Pancreas (tissue), 10 donors: Measurements from ENCODE around the gene BRI3BP. TPM values are rescaled to one million over a fixed set of nuclear protein-coding genes. Genes with fewer than 3 reads are reported as not detected.

Experiments
- ATAC-seq, 4 donors: fragments of 200-7000 bp; cut with Tn5 transposase; one replicate each; pipeline versions ENCODE4 v1.8.0 to v1.9.1; 2020; ENCODE audit warnings: mild to moderate bottlenecking in 4 of 4, moderate library complexity in 4 of 4
- DNase-seq, 6 donors: peaks; one replicate each; pipeline ENCODE4 v3.0.0-alpha.2; 2020
- FAIRE-seq: peaks from 2 replicates; lab custom pipeline; 2012; peaks lifted over from hg19 to GRCh38; lab: Jason Lieb, UNC
- H3K27ac ChIP-seq, 4 donors: fragments of 200-600 bp; sonication (generic); 1 replicate in 3 of 4; 2 replicates in 1 of 4; pipeline versions ENCODE4 v1.5.0 to v1.8.0; 2020
- H3K27me3 ChIP-seq, 4 donors: fragments of 200-600 bp; one replicate each; pipeline ENCODE4 v1.8.0; 2021
- H3K36me3 ChIP-seq, 3 donors: fragments of 200-600 bp; sonication (generic) in 1 of 3; one replicate each; pipeline versions ENCODE4 v1.5.0 to v1.8.0; 2020 to 2021
- H3K4me1 ChIP-seq, 3 donors: fragments of 200-600 bp; one replicate each; pipeline ENCODE4 v1.8.0; 2021
- H3K4me3 ChIP-seq, 4 donors: fragments of 200-600 bp; sonication (generic) in 2 of 4; one replicate each; pipeline versions ENCODE4 v1.5.0 to v1.8.0; 2020 to 2021
- H3K9me3 ChIP-seq, 4 donors: fragments of 200-600 bp; one replicate each; pipeline ENCODE4 v1.8.0; 2021
- WGBS, 2 donors: extraction: QIAGEN DNeasy Blood & Tissue Kit; methylation state at CpG; one replicate each; pipeline ENCODE4 v1.1.7; 2013; 5-methylcytosine and 5-hydroxymethylcytosine counted together
- intact Hi-C, 3 donors: fragments of 100-400 bp; cut with DNase I; formaldehyde crosslinking; loops; one replicate each; pipeline versions ENCODE4 v1.11.1 to v1.14.2; 2022
- polyA plus RNA-seq, 2 donors: library from polyadenylated mRNA; stranded (reverse); fragments of 200-250 nt; gene quantifications; one replicate each; pipeline ENCODE4 v1.2.3, GENCODE V29; 2013
- total RNA-seq, 6 donors: library from RNA; stranded (reverse); fragmentation: NEBNext Ultra II Directional in 4 of 6; extraction: Animal tissue kit (Norgen Biotek cat#: 25700) in 4 of 6; gene quantifications; one replicate each; pipeline versions ENCODE4 v1.2.1 to v1.2.4, GENCODE V29; 2021 to 2023
- TF ChIP-seq, protein P1 (sequence below), 4 donors: fragments of 200-600 bp; sonication (generic) in 3 of 4; IDR thresholded peaks; one replicate each; pipeline versions ENCODE4 v1.5.0 to v1.8.0; 2021; ENCODE audit warnings: antibody characterized with exemption in 4 of 4
- donor health status: healthy with polysubstance abuse.
- donor health status: DM: no; HTN: no; CAD: no; lungs with moderate emphysema.
- donor health status: DM: no; HTN: no; CAD: no.
- donor health status: control.
- donor health status: control.
- donor health status: Bipolar disorder and iron deficiency.
- donor health status: DM: yes; HTN: yes; CAD: no.
- donor health status: DM: no; HTN: no; CAD: no.
- donor health status: DM: no; HTN: no; CAD: no.
- donor health status: DM: yes; HTN: yes; CAD: no.

BRI3BP gene
- total and polyA plus RNA-seq, 8 donors: 1.5 to 10.6 (median 5.0) TPM

DNA sequence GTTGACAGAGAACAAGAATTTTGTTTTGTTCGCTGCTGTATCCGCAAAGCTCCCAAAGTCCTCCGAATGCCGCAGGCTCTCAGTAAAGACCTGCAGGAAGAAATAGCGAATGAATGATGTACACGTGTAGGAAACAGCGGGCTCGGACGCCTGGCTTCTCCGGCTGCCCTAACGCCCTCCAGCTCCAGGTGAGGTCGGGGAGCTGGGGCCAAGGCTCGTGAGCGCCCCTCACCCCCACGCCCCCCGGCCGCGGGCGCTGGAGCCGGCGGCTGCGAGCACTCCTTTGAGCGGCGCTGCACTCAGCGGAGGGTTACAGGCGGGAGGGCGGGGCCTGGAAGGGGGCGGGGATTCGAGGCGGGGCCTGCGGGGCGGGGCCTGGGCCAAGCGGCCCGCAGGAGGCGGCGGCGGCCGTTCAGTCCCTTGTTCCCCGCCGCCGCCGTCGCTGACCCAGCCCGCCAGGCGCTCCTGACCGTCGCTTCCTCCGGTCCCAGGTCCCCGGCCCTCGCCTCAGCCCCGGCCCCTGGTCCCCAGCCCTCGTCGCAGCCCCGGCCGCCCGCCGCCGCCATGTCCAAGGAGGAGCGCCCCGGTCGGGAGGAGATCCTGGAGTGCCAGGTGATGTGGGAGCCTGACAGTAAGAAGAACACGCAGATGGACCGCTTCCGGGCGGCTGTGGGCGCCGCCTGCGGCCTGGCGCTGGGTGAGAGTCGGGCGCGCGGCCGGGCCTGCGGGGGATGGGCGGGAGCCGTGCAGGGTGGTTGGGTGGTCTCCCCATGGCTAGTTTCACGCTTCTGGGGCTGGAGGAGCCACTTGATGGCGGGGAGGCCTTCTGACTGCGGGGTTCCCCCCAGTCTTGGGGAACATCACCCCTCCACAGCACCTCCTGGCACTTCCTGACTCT is 71.8 kb downstream of the BRI3BP start, which contains the start of gene AACS:
AACS (plus strand) TSS at position 415 of the 898 bp plus-strand sequence; CDS start at position 565, 150 bp downstream.
- Histone ChIP-seq H3K27ac (peak within 1 kb of the TSS in 3 of 4 donors; percentile 6 to 62 (median 55)), H3K4me1 (peaks cover 0 to 8% (median 7%) of the 10 kb centered on the region in 3 donors), H3K36me3 (no peaks in the 10 kb centered on the region), H3K9me3 (no peaks in the 10 kb centered on the region), H3K27me3 (no peaks in the 10 kb centered on the region), H3K4me3 (peak within 1 kb of the TSS; percentile 76 to 95 (median 91))
- peak; percentile 68 to 95 (median 82) for DNase-seq
- no peak for FAIRE-seq
- ATAC-seq: peak; percentile 97 to 99 (median 98)
- WGBS, 2 donors: 1% methylated on average over 29 to 80 of the region's 80 CpGs
- intact Hi-C loops: no loop called here
- TF ChIP-seq, protein P1, sequence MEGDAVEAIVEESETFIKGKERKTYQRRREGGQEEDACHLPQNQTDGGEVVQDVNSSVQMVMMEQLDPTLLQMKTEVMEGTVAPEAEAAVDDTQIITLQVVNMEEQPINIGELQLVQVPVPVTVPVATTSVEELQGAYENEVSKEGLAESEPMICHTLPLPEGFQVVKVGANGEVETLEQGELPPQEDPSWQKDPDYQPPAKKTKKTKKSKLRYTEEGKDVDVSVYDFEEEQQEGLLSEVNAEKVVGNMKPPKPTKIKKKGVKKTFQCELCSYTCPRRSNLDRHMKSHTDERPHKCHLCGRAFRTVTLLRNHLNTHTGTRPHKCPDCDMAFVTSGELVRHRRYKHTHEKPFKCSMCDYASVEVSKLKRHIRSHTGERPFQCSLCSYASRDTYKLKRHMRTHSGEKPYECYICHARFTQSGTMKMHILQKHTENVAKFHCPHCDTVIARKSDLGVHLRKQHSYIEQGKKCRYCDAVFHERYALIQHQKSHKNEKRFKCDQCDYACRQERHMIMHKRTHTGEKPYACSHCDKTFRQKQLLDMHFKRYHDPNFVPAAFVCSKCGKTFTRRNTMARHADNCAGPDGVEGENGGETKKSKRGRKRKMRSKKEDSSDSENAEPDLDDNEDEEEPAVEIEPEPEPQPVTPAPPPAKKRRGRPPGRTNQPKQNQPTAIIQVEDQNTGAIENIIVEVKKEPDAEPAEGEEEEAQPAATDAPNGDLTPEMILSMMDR (IDR thresholded peaks at IDR 0.05): no peak

DNA sequence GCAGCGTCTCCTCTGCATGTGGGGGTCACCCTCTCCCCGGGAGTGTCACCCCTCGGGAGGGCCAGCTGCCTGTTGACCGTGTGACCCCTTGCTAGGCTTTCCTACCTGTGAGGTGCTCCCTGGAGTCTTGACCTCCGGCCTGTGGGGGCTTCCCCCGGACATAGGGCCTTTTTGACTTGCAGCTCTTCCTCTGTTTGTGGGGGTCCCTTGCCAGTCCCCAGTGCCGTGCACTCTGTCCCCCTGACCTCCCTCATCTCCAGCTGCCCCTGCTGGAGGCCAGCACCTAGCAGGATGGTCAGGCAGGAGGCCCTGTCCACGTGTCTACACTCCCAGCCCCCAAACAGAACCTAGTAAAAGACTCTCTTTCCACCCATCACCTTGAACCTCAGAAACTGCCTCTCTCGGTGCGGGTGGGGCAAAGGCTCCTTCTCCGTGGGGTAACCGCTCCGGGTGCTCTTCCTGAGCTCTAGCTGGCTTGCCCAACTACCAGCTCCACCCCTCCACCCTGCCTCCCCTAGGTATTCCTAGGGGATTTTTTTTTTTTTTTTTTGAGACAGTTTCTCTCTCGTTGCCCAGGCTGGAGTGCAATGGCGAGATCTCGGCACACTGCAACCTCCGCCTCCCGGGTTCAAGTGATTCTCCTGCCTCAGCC is 72.6 kb downstream of the BRI3BP start:
- DNase-seq: peak in 1 of 6 donors; percentile 65
- H3K4me3 ChIP-seq: peak overlapping the region; percentile 76 to 95 (median 91)
- no peaks in the 10 kb centered on the region for H3K9me3 ChIP-seq
- peaks cover 0 to 8% (median 7%) of the 10 kb centered on the region in 3 donors for H3K4me1 ChIP-seq
- no peak for FAIRE-seq
- no peaks in the 10 kb centered on the region for H3K36me3 ChIP-seq
- peak; percentile 1 to 10 (median 6) for ATAC-seq
- intact Hi-C loops: no loop called here
- H3K27ac ChIP-seq: peak overlapping the region in 2 of 4 donors; percentile 6 to 55
- no peaks in the 10 kb centered on the region for H3K27me3 ChIP-seq
- TF ChIP-seq, protein P1 (IDR thresholded peaks at IDR 0.05): no peak
- 38 to 40% methylated on average over 17 to 18 of the region's 18 CpGs for WGBS, 2 donors

DNA sequence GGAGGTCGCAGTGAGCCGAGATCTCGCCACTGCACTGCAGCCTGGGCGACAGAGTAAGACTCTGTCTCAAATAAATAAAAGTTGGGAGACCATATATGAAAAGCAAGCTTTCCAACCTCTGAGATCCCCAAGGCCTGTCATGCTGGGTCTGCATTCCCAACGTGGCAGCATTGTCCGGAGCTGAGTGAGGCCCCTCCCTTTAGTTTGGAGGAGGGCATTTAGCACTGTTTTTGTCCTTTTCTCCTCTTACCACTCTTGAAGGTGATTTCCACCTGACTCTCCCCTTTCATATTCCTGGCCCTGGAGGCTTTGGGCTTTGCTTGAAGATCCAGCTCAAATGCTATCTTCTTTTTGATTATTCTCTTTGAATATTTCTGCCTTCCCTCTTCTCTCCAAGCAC is 74.9 kb downstream of the BRI3BP start:
- H3K27ac ChIP-seq: no peak overlapping the region
- WGBS, 2 donors: 83 to 86% methylated on average over 6 of the region's 6 CpGs
- FAIRE-seq (no peak), ATAC-seq (no peak), DNase-seq (no peak)
- no peaks in the 10 kb centered on the region for H3K27me3 ChIP-seq
- intact Hi-C loops: no loop called here
- TF ChIP-seq, protein P1 (IDR thresholded peaks at IDR 0.05): no peak
- H3K36me3 ChIP-seq: no peaks in the 10 kb centered on the region
- H3K4me3 ChIP-seq: no peak overlapping the region
- peaks cover 0 to 8% (median 7%) of the 10 kb centered on the region in 3 donors for H3K4me1 ChIP-seq
- H3K9me3 ChIP-seq: no peaks in the 10 kb centered on the region

DNA sequence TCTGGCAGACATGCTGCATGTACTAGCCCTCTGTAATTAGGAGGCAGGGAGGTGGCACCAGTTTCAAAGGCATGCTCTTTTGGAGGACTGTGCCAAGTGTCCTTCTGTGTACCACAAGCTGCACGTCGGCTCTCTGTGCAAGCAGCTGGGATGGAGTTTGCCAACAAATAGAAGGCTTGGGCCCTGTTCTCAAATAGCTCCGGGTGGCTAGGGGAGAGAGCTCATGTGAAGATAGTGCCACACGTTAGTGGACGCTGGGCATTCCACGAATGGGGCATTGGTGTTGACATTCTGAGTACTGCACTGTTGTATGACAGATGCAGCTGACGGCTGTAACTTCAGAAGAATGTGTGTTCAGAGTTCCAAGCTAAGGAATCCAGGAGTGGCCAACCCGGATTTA is 76.2 kb downstream of the BRI3BP start:
- Histone ChIP-seq H3K4me3 (no peak overlapping the region), H3K4me1 (peaks cover 0 to 8% (median 7%) of the 10 kb centered on the region in 3 donors), H3K27ac (no peak overlapping the region), H3K36me3 (no peaks in the 10 kb centered on the region), H3K9me3 (no peaks in the 10 kb centered on the region), H3K27me3 (no peaks in the 10 kb centered on the region)
- DNase-seq (no peak), FAIRE-seq (no peak), ATAC-seq (no peak)
- 41 to 44% methylated on average over 8 of the region's 8 CpGs for WGBS, 2 donors
- intact Hi-C loops: no loop called here
- TF ChIP-seq, protein P1 (IDR thresholded peaks at IDR 0.05): no peak
